ENCODE measurements around the gene GNAQ.

The GNAQ gene

GRCh38 chr9:77985996-77986395 is 45.6 kb downstream of the GNAQ start:
- no peak for DNase-seq (ENCODE audit: low spot score)
- Histone ChIP-seq H3K4me3 (no peak overlapping the region), H3K27ac (no peak overlapping the region)
- no peak for TF ChIP-seq CTCF (IDR thresholded peaks at IDR 0.05)

GRCh38 chr9:77983320-77983662 is 48.3 kb downstream of the GNAQ start:
- Histone ChIP-seq H3K4me3 (no peak overlapping the region), H3K27ac (no peak overlapping the region)
- no peak for TF ChIP-seq CTCF (IDR thresholded peaks at IDR 0.05)
- DNase-seq (ENCODE audit: low spot score) = no peak

- H3K4me3 ChIP-seq = no peak overlapping the region
- H3K27ac ChIP-seq = no peak overlapping the region
Observed at GRCh38 chr9:77982581-77983319, 48.9 kb downstream of the GNAQ start.

GRCh38 chr9:77981907-77982306 is 49.7 kb downstream of the GNAQ start:
- no peak for TF ChIP-seq CTCF (IDR thresholded peaks at IDR 0.05)
- Histone ChIP-seq H3K27ac (no peak overlapping the region), H3K4me3 (no peak overlapping the region)
- DNase-seq (ENCODE audit: low spot score) = no peak

More at GRCh38 chr9:77982581-77983319, 48.9 kb downstream of the GNAQ start:
- no peak for TF ChIP-seq CTCF (IDR thresholded peaks at IDR 0.05)
- DNase-seq (ENCODE audit: low spot score) = no peak

GRCh38 chr9:77981332-77981731 is 50.3 kb downstream of the GNAQ start:
- H3K27ac ChIP-seq = no peak overlapping the region
- DNase-seq (ENCODE audit: low spot score) = no peak
- no peak overlapping the region for H3K4me3 ChIP-seq
- TF ChIP-seq CTCF (IDR thresholded peaks at IDR 0.05) = no peak

- DNase-seq (ENCODE audit: low spot score) = no peak
- no peak overlapping the region for H3K27ac ChIP-seq
- no peak overlapping the region for H3K4me3 ChIP-seq
- TF ChIP-seq CTCF (IDR thresholded peaks at IDR 0.05) = no peak
Observed at GRCh38 chr9:77980622-77981021, 51.0 kb downstream of the GNAQ start.

- no peak for TF ChIP-seq CTCF (IDR thresholded peaks at IDR 0.05)
- H3K27ac ChIP-seq = no peak overlapping the region
- DNase-seq (ENCODE audit: low spot score) = no peak
- no peak overlapping the region for H3K4me3 ChIP-seq
Observed at GRCh38 chr9:77978086-77978781, 53.4 kb downstream of the GNAQ start.
